ENCODE data around the gene TXNDC12.

The TXNDC12 gene

GRCh38 chr1:51978099-51978498, 76.9 kb downstream of the TXNDC12 start:
- no peak for DNase-seq (ENCODE audit: low spot score)
- no peak for TF ChIP-seq CTCF (IDR thresholded peaks at IDR 0.05; ENCODE audit: extremely low read depth, insufficient read depth, missing control alignments)
- in situ Hi-C loops (cut with MboI; ENCODE audit: low pct_unique_long_range_greater_than_20kb, low sequenced_read_pairs, unreplicated experiment) = no loop called here

- in situ Hi-C loops (cut with MboI; ENCODE audit: low pct_unique_long_range_greater_than_20kb, low sequenced_read_pairs, unreplicated experiment) = no loop called here
- no peak for DNase-seq (ENCODE audit: low spot score)
- no peak for TF ChIP-seq CTCF (IDR thresholded peaks at IDR 0.05; ENCODE audit: extremely low read depth, insufficient read depth, missing control alignments)
Measured at GRCh38 chr1:51976846-51977602, 78.0 kb downstream of the TXNDC12 start.

GRCh38 chr1:51973587-51974474, 81.2 kb downstream of the TXNDC12 start:
- no peak for TF ChIP-seq CTCF (IDR thresholded peaks at IDR 0.05; ENCODE audit: extremely low read depth, insufficient read depth, missing control alignments)
- in situ Hi-C loops (cut with MboI; ENCODE audit: low pct_unique_long_range_greater_than_20kb, low sequenced_read_pairs, unreplicated experiment) = no loop called here
- DNase-seq (ENCODE audit: low spot score) = no peak
